Parathyroid adenoma (tissue), 2 donors: Measurements from ENCODE around the gene GRIK3.

Source experiments
- H2AFZ ChIP-seq: fragments of 300-600 bp; sonication (generic); one replicate; pipeline ENCODE4 v1.7.0; 2017; ENCODE audit warnings: antibody characterized with exemption, mild to moderate bottlenecking
- H3K27ac ChIP-seq: fragments of 300-600 bp; sonication (generic); one replicate; pipeline ENCODE4 v1.7.0; 2017
- H3K27me3 ChIP-seq: fragments of 300-600 bp; sonication (generic); one replicate; pipeline ENCODE4 v1.7.0; 2017; ENCODE audit warnings: low read length; ENCODE audit not compliant: control insufficient read depth, insufficient read depth
- H3K36me3 ChIP-seq: fragments of 300-600 bp; sonication (generic); one replicate; pipeline ENCODE4 v1.7.0; 2017; ENCODE audit warnings: low read length; ENCODE audit not compliant: control insufficient read depth, insufficient read depth
- H3K4me1 ChIP-seq: fragments of 300-600 bp; sonication (generic); one replicate; pipeline ENCODE4 v1.7.0; 2017; ENCODE audit warnings: control low read depth
- H3K4me2 ChIP-seq: fragments of 300-600 bp; sonication (generic); one replicate; pipeline ENCODE4 v1.7.0; 2017; ENCODE audit warnings: low read length
- H3K4me3 ChIP-seq: fragments of 300-600 bp; sonication (generic); one replicate; pipeline ENCODE4 v1.7.0; 2017; ENCODE audit warnings: low read depth, low read length
- H3K79me2 ChIP-seq: fragments of 300-600 bp; sonication (generic); one replicate; pipeline ENCODE4 v1.7.0; 2017; ENCODE audit warnings: control low read depth
- H3K9ac ChIP-seq: fragments of 300-600 bp; sonication (generic); one replicate; pipeline ENCODE4 v1.7.0; 2017; ENCODE audit warnings: mild to moderate bottlenecking
- H3K9me3 ChIP-seq: fragments of 300-600 bp; sonication (generic); one replicate; pipeline ENCODE4 v1.7.0; 2017; ENCODE audit warnings: low read length; ENCODE audit not compliant: control insufficient read depth
- TF ChIP-seq, protein P1 (sequence below): fragments of 300-600 bp; sonication (generic); IDR thresholded peaks from one replicate; pipeline ENCODE4 v1.7.0; 2017; ENCODE audit warnings: antibody characterized with exemption, mild to moderate bottlenecking
- donor health status: primary hyperparathyroidism.

The GRIK3 gene

DNA sequence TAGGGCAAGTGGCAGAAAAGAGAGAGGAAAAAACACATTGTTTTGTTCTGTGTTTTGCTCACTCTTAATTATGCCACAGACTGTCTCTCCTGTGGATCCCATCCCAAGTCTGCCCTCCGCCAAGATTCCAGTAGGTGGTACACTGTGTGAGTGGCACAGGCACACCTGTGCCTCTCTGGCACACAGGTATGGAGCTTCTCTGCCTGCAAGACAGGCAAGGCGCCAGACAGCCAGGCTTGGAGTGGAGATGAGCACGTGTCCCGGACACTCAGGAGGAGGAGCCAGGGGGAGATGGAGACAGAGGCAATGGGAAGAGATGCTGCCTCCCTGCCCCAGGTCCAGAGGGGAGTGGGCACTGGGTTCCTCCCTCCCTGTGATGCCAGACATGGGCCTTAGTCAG is 6.5 kb upstream of the GRIK3 start:
- Histone ChIP-seq H3K4me2 (no peak overlapping the region), H3K27me3 (peaks cover 3% of the 10 kb centered on the region), H3K79me2 (no peaks in the 10 kb centered on the region), H3K36me3 (no peaks in the 10 kb centered on the region), H3K27ac (no peak overlapping the region), H3K9ac (no peak overlapping the region), H2AFZ (no peak overlapping the region), H3K4me3 (no peak overlapping the region), H3K9me3 (no peaks in the 10 kb centered on the region), H3K4me1 (no peaks in the 10 kb centered on the region)
- TF ChIP-seq, protein P1, sequence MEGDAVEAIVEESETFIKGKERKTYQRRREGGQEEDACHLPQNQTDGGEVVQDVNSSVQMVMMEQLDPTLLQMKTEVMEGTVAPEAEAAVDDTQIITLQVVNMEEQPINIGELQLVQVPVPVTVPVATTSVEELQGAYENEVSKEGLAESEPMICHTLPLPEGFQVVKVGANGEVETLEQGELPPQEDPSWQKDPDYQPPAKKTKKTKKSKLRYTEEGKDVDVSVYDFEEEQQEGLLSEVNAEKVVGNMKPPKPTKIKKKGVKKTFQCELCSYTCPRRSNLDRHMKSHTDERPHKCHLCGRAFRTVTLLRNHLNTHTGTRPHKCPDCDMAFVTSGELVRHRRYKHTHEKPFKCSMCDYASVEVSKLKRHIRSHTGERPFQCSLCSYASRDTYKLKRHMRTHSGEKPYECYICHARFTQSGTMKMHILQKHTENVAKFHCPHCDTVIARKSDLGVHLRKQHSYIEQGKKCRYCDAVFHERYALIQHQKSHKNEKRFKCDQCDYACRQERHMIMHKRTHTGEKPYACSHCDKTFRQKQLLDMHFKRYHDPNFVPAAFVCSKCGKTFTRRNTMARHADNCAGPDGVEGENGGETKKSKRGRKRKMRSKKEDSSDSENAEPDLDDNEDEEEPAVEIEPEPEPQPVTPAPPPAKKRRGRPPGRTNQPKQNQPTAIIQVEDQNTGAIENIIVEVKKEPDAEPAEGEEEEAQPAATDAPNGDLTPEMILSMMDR, result no peak

DNA sequence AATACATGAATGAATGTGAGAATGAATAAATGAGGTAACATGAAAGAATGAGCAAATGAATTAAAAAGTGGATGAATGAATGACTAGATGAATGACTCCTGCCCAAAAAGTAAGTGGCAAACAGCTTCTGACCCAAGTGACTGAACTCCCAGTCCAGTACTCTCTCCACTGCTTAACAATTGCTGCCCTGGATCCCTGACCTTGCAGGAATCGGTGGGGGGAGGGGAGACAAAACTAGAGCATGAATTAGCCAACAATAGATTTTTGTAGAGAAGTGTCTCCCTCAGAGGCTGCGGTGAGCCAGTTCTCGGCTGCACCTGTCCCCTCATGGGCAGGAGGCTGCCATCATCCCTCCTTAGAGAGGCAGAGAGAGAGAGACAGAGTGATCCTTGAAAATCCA is 5.9 kb upstream of the GRIK3 start:
- Histone ChIP-seq H3K36me3 (no peaks in the 10 kb centered on the region), H2AFZ (no peak overlapping the region), H3K9me3 (no peaks in the 10 kb centered on the region), H3K4me1 (no peaks in the 10 kb centered on the region), H3K9ac (no peak overlapping the region), H3K27ac (no peak overlapping the region), H3K4me2 (no peak overlapping the region), H3K27me3 (peaks cover 4% of the 10 kb centered on the region), H3K79me2 (no peaks in the 10 kb centered on the region), H3K4me3 (no peak overlapping the region)
- TF ChIP-seq, protein P1, result no peak

DNA sequence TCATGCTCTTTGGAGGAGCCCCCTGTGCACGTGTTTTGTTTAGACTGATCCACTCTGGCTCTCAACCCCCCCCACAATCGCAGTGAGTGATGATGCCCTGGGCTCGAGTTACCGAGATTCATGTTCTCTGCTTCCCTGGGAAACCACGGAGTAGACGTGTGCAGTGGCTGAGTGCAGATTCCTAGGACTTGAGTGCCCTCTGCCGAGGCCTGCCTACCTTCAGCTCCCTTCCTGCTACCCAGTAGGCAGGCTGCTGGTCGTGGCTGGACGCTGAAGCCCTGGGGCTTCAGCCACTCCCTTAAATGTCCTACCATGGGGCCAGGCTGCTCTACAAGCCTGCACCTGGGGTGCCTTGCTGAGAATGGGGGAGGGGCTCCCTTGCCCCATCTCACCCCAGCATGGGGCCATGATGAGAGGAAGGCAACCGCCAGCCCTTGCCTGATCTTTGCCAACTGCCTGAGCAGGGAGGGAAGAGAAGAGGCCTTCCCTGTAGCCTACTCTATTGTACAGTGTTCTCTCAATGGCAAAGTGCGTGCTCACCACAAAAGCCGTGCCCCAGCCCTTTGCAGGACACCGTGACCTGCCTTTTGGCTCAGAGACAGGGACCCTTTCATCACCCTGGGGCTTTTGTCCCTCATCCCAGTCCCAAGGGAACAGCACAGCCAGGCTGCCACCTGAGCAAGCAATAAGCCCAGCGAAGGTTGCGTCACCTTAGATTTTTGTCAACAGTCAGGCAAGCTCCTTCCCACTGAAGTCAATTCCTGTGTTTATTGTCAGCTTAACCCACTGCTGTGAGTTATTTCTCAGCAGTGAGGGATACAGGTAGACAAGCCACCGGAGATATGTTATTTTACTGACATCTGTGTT is 4.1 kb upstream of the GRIK3 start:
- H3K4me3 ChIP-seq, result no peak overlapping the region
- no peak overlapping the region for H2AFZ ChIP-seq
- no peaks in the 10 kb centered on the region for H3K9me3 ChIP-seq
- TF ChIP-seq, protein P1, result peak; percentile 20
- no peaks in the 10 kb centered on the region for H3K4me1 ChIP-seq
- peaks cover 9% of the 10 kb centered on the region for H3K27me3 ChIP-seq
- H3K79me2 ChIP-seq, result no peaks in the 10 kb centered on the region
- no peak overlapping the region for H3K9ac ChIP-seq
- no peak overlapping the region for H3K27ac ChIP-seq
- H3K4me2 ChIP-seq, result no peak overlapping the region
- no peaks in the 10 kb centered on the region for H3K36me3 ChIP-seq

DNA sequence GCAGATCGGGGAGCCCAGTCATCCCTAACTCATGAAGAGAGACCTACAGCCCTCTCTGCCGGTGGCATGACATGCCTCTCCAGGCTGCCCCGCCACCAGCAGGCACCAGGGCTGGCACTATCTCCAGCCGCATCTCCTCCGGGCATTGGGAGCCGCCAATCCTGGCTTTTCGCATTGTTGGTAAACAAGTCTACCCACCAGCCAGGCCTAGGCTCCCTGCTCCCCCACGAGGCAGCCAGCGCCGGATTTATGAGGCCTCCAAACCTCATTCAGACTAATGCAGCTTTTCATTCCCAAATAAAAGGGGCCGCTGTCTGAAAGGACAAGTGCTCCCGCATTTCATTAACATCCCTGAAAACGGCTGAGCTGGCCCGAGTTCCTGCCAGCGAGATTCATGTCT is 3.4 kb upstream of the GRIK3 start:
- Histone ChIP-seq H3K4me3 (no peak overlapping the region), H3K9me3 (no peaks in the 10 kb centered on the region), H3K36me3 (no peaks in the 10 kb centered on the region), H3K79me2 (no peaks in the 10 kb centered on the region), H3K9ac (no peak overlapping the region), H3K27ac (no peak overlapping the region), H3K4me1 (no peaks in the 10 kb centered on the region), H3K4me2 (no peak overlapping the region), H2AFZ (no peak overlapping the region), H3K27me3 (peaks cover 9% of the 10 kb centered on the region)
- TF ChIP-seq, protein P1, result no peak

DNA sequence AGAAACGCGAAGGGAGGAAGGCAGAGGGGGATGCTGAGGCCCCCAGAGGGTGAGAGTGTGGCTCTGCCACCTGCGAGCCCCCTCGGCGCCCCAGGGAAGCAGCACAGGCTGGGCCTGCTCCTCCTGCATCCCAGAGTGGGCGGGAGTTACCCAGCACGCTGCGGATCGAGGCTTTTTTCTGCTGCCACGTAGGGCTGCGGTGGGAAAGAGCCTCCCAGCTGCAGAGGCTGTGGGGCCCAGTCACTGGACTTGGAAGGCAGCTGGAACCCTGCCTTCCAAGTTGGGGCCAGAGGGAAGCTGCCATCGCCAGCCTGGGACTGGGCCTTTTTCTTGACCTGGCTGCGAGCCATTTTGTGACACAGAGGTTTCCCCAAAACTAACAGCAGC is 2.3 kb upstream of the GRIK3 start:
- no peaks in the 10 kb centered on the region for H3K36me3 ChIP-seq
- H3K79me2 ChIP-seq, result no peaks in the 10 kb centered on the region
- no peak overlapping the region for H3K9ac ChIP-seq
- no peaks in the 10 kb centered on the region for H3K9me3 ChIP-seq
- H2AFZ ChIP-seq, result no peak overlapping the region
- H3K27me3 ChIP-seq, result peaks cover 9% of the 10 kb centered on the region
- H3K4me1 ChIP-seq, result no peaks in the 10 kb centered on the region
- H3K4me3 ChIP-seq, result no peak overlapping the region
- no peak overlapping the region for H3K4me2 ChIP-seq
- TF ChIP-seq, protein P1, result no peak
- H3K27ac ChIP-seq, result no peak overlapping the region
